ENCODE measurements around the gene SRSF7. TPM values are rescaled to one million over a fixed set of nuclear protein-coding genes. Genes with fewer than 3 reads are reported as not detected.

SRSF7 gene
- total RNA-seq, 4 donors from 2014 or later, result 39.0 to 109 (median 73.4) TPM

DNA sequence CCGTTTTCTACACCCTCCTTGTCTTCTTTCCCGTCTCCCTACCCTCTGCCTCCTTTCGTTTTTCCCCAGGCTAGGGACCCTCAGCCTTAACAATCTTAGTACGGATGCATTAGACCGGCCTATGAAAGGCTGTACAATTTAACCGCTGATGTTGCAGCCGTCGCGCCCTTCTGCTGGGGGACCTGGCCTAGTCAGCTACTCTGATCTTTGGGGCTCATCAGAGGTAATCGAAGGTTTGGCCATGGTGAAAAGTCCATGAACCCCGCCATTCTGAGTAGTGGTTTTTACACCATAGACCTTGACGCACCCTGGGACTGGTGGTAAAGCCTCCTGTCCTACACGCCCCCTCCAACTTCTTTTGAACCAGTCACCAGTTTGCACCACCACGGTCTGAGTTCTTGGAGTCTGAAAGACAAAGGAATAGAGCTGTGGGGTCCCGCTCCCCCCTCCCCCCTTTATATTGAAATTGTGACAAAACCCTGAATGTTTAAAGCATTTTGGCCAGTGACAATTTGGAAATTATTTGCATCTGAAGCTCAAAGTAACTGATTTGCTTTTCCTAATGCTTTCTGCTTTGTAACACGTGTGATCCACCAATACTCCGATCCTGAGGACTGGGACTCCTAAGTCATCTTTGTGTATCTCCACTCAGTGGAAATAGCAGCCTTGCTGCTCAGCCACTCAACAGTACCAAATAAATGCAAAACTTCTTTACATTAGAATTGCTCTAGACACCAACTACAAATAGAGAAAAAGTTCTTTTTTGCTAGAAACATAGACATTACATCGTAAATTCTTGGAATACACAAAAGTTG lies 642 bp upstream of the SRSF7 start:
- H3K27ac ChIP-seq, result peak overlapping the region; percentile 68 to 100 (median 98)
- peaks cover 7 to 39% (median 22%) of the 10 kb centered on the region in 3 donors for H3K4me1 ChIP-seq
- ATAC-seq, result no peak
- H3K4me3 ChIP-seq, result peak overlapping the region; percentile 58 to 77
- no peaks in the 10 kb centered on the region for H3K9me3 ChIP-seq
- TF ChIP-seq EP300 (IDR thresholded peaks at IDR 0.05) (no peak), POLR2A (IDR thresholded peaks at IDR 0.05) (no peak), POLR2AphosphoS5 (IDR thresholded peaks at IDR 0.05) (no peak)
- TF ChIP-seq, protein P1, sequence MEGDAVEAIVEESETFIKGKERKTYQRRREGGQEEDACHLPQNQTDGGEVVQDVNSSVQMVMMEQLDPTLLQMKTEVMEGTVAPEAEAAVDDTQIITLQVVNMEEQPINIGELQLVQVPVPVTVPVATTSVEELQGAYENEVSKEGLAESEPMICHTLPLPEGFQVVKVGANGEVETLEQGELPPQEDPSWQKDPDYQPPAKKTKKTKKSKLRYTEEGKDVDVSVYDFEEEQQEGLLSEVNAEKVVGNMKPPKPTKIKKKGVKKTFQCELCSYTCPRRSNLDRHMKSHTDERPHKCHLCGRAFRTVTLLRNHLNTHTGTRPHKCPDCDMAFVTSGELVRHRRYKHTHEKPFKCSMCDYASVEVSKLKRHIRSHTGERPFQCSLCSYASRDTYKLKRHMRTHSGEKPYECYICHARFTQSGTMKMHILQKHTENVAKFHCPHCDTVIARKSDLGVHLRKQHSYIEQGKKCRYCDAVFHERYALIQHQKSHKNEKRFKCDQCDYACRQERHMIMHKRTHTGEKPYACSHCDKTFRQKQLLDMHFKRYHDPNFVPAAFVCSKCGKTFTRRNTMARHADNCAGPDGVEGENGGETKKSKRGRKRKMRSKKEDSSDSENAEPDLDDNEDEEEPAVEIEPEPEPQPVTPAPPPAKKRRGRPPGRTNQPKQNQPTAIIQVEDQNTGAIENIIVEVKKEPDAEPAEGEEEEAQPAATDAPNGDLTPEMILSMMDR (IDR thresholded peaks at IDR 0.05), result no peak
- H3K27me3 ChIP-seq, result no peaks in the 10 kb centered on the region
- 28 to 31% methylated on average over 11 to 13 of the region's 18 CpGs for WGBS, 2 donors (ENCODE audit: low coverage in 1 of 2)
- H3K36me3 ChIP-seq, result peaks cover 9 to 29% of the 10 kb centered on the region in 2 donors

DNA sequence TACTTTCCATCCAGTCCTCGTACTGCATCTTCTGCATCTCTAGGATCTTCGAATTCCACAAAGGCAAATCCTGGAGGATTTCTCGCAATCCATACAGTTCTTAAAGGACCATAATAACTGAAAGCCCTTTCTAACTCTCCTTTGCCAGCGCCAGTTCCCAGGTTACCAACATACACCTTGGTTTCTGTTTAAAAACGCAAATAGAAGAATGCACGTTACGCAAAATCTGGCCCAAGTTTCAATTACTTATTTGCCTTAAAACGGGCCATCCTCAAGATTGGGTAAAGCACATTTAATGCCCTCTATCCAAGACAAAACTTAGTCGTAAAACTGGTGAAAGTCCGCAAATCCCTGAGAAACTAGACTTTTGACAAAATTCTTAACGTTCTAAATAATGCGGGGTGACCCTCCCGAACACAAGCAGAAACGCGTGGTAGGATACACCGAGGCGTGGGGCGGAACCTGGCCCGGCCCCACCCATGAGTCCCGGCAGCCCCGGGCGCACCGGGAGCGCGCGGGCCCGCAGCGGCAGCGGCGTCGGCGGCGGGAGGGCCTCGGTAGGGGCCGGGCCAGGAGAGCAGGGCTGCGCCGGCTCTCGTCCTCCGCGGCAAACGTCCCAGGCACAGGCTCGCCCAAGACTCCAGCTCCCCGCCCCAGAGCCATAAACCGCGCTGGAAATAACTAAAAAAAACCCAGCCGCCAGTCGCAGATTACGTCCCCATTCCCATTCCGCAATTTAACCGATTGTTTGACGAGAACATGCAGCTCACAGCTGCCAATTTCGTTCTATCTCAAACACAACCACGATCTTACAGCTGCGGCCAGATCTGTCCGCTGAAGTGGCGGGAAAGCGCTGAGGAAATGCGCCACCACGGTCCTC lies 910 bp downstream of the SRSF7 start:
- no peaks in the 10 kb centered on the region for H3K9me3 ChIP-seq
- TF ChIP-seq EP300 (IDR thresholded peaks at IDR 0.05) (no peak), POLR2A (IDR thresholded peaks at IDR 0.05) (peak; percentile 79 to 84), POLR2AphosphoS5 (IDR thresholded peaks at IDR 0.05) (no peak)
- TF ChIP-seq, protein P1 (IDR thresholded peaks at IDR 0.05), result peak in 1 of 4 experiments; percentile 11
- 0% methylated on average over 11 to 25 of the region's 59 CpGs for WGBS, 2 donors (ENCODE audit: low coverage in 1 of 2)
- H3K27me3 ChIP-seq, result no peaks in the 10 kb centered on the region
- H3K27ac ChIP-seq, result peak overlapping the region; percentile 89 to 100 (median 98)
- peak overlapping the region; percentile 58 to 77 for H3K4me3 ChIP-seq
- ATAC-seq, result peak; percentile 64
- H3K4me1 ChIP-seq, result peaks cover 9 to 55% (median 26%) of the 10 kb centered on the region in 3 donors
- peaks cover 9 to 45% of the 10 kb centered on the region in 2 donors for H3K36me3 ChIP-seq

DNA sequence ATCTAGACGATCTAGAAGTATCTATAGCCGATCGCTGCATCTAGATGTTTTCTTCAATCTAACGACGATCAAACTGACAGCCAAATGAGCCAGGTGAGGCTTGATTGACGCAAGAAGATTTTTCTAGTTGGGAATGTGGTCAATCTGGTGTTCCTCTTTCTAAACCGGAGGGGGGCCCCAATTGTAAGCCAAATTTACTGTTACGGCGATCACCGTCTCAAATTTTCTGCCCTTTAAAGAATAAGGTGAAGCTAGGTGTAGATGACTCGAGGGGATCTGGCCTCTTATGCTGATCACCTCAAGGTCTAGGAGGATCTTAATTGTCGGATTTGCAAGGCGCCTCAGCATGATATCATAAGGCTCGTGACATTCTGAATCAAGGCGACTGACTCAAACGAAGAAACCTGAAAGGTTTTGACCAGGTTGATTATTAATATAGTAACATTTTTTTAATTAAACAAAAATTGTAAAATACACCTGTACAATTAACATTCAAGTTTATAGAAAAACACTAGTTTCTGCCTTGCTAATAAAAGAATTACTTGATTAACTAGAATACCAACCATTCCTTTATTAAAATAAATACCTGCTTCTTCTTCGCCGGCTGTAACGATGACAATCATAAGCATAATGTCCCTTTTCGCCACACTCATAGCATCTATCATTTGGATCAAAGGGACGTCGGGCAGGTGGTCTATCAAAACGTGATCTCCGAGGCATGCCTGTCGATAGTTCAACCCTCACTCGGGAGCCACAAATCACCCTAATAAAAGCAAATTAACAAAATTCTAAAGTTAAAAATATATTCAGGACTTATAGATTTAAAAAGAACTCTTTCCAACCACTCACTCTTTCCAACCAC lies 2.0 kb downstream of the SRSF7 start:
- H3K4me1 ChIP-seq, result peaks cover 13 to 65% (median 28%) of the 10 kb centered on the region in 3 donors
- H3K4me3 ChIP-seq, result peak overlapping the region; percentile 58 to 77
- WGBS, 2 donors (ENCODE audit: low coverage in 1 of 2), result 49 to 53% methylated on average over 19 to 26 of the region's 26 CpGs
- no peaks in the 10 kb centered on the region for H3K27me3 ChIP-seq
- peaks cover 9 to 56% of the 10 kb centered on the region in 2 donors for H3K36me3 ChIP-seq
- no peak for ATAC-seq
- TF ChIP-seq, protein P1 (IDR thresholded peaks at IDR 0.05), result no peak
- TF ChIP-seq EP300 (IDR thresholded peaks at IDR 0.05) (no peak), POLR2A (IDR thresholded peaks at IDR 0.05) (no peak), POLR2AphosphoS5 (IDR thresholded peaks at IDR 0.05) (no peak)
- H3K27ac ChIP-seq, result peak overlapping the region in 3 of 4 donors; percentile 97 to 100 (median 98)
- H3K9me3 ChIP-seq, result no peaks in the 10 kb centered on the region

DNA sequence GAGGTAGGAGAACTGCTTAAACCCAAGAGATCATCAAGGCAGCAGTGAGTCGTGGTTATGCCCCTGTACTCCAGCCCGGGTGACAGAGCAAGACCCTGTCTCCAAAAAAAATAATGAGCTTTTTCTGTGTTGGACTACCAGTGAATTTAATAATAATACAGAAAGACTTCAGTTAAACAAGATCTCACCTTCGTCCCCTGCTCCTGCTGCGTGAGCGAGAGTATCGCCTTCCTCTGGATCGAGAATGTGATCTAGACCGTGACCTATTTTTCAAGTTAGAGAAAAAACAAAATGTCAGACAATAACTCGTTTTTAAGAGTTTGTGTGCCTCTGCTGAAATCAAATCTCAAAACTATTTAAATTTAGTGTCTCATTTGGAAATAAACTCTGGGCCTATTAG lies 2.8 kb downstream of the SRSF7 start:
- H3K27ac ChIP-seq, result no peak overlapping the region
- no peaks in the 10 kb centered on the region for H3K9me3 ChIP-seq
- peaks cover 13 to 73% (median 29%) of the 10 kb centered on the region in 3 donors for H3K4me1 ChIP-seq
- TF ChIP-seq POLR2AphosphoS5 (IDR thresholded peaks at IDR 0.05), result no peak
- TF ChIP-seq EP300 (IDR thresholded peaks at IDR 0.05), result no peak
- TF ChIP-seq, protein P1 (IDR thresholded peaks at IDR 0.05), result no peak
- TF ChIP-seq POLR2A (IDR thresholded peaks at IDR 0.05), result no peak
- H3K36me3 ChIP-seq, result peaks cover 9 to 63% of the 10 kb centered on the region in 2 donors
- no peak overlapping the region for H3K4me3 ChIP-seq
- H3K27me3 ChIP-seq, result no peaks in the 10 kb centered on the region
- no peak for ATAC-seq
- 90 to 91% methylated on average over 9 of the region's 9 CpGs for WGBS, 2 donors (ENCODE audit: low coverage in 1 of 2)

Measured in gastroesophageal sphincter (tissue), 4 donors.